SK-N-SH (cell line): ENCODE results near the gene FSTL5.

Experiments used
- EP300 ChIP-seq, 2 experiments: IDR thresholded peaks; 2 replicates each; pipeline versions ENCODE4 v1.4.0 to v1.6.1; 2012; ENCODE audit warnings: borderline replicate concordance in 1 of 2, low read depth in 1 of 2, low read length in 1 of 2
- EZH2phosphoT487 ChIP-seq: fragments of 200-600 bp; sonication (generic); IDR thresholded peaks from 2 replicates; pipeline ENCODE4 v1.6.1; 2017; ENCODE audit warnings: low read depth, mixed run types, mild to moderate bottlenecking, antibody characterized with exemption, moderate library complexity, borderline replicate concordance
- MEF2A ChIP-seq: IDR thresholded peaks from 2 replicates; pipeline ENCODE4 v1.4.0; 2012; ENCODE audit warnings: low read depth, borderline replicate concordance
- RCOR1 ChIP-seq: fragments of 150-350 bp; IDR thresholded peaks from 2 replicates; pipeline ENCODE4 v1.6.1; 2017; ENCODE audit warnings: antibody characterized with exemption, low read length
- RFX5 ChIP-seq: IDR thresholded peaks from 2 replicates; pipeline ENCODE4 v1.6.1; 2012; ENCODE audit warnings: mild to moderate bottlenecking, improper control_type of control experiment, low read length
- SMC3 ChIP-seq: IDR thresholded peaks from 2 replicates; pipeline ENCODE4 v1.6.1; 2012; ENCODE audit warnings: low read depth, low read length, improper control_type of control experiment
- TAF1 ChIP-seq: IDR thresholded peaks from 2 replicates; pipeline ENCODE4 v1.6.1; 2012; ENCODE audit warnings: low read depth, mild to moderate bottlenecking, low read length, moderate library complexity, borderline replicate concordance
- TF ChIP-seq, protein P1 (sequence below): fragments of 200-600 bp; sonication (generic); IDR thresholded peaks from 2 replicates; pipeline ENCODE4 v1.6.1; 2017; ENCODE audit warnings: antibody characterized with exemption, mild to moderate bottlenecking, moderate library complexity
- TF ChIP-seq, protein P2 (sequence below): IDR thresholded peaks from 2 replicates; pipeline ENCODE4 v1.6.1; 2012; ENCODE audit warnings: mild to moderate bottlenecking, low read depth, low read length, moderate library complexity
- TF ChIP-seq, protein P3 (sequence below): IDR thresholded peaks from 2 replicates; pipeline ENCODE4 v1.4.0; 2012; ENCODE audit warnings: low read depth, borderline replicate concordance
- TF ChIP-seq, protein P4 (sequence below): IDR thresholded peaks from 2 replicates; pipeline ENCODE4 v1.4.0; 2012; ENCODE audit warnings: low read depth
- TF ChIP-seq, protein P5 (sequence below): IDR thresholded peaks from 2 replicates; pipeline ENCODE4 v1.4.0; 2012; ENCODE audit warnings: low read depth, borderline replicate concordance

DNA sequence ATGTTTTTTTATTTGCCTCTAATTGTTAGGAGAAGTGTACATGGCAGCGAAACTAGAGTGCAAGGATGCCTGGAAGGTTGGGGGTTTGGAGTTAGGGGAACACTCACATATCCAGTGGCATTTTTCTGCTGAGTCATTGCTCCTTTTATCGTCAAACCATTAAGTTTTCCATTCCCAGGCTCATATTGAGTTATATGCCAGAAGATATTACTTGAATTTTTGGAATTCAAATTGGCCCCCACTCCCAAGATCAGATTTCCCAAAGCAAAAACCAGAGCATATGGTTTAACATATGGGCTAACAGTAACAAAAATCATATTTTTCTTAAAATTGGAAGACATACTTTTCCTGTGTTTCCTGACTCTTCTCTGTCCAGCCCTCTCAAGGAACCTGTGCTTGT lies 152.7 kb downstream of the FSTL5 start:
- TF ChIP-seq, protein P1, sequence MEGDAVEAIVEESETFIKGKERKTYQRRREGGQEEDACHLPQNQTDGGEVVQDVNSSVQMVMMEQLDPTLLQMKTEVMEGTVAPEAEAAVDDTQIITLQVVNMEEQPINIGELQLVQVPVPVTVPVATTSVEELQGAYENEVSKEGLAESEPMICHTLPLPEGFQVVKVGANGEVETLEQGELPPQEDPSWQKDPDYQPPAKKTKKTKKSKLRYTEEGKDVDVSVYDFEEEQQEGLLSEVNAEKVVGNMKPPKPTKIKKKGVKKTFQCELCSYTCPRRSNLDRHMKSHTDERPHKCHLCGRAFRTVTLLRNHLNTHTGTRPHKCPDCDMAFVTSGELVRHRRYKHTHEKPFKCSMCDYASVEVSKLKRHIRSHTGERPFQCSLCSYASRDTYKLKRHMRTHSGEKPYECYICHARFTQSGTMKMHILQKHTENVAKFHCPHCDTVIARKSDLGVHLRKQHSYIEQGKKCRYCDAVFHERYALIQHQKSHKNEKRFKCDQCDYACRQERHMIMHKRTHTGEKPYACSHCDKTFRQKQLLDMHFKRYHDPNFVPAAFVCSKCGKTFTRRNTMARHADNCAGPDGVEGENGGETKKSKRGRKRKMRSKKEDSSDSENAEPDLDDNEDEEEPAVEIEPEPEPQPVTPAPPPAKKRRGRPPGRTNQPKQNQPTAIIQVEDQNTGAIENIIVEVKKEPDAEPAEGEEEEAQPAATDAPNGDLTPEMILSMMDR = no peak
- TF ChIP-seq EP300 (IDR thresholded peaks at IDR 0.05; ENCODE audit: borderline replicate concordance in 1 of 2, low read depth in 1 of 2, low read length in 1 of 2) (no peak), EZH2phosphoT487 (no peak), RFX5 (no peak), TAF1 (no peak), MEF2A (no peak), RCOR1 (no peak), SMC3 (no peak)
- TF ChIP-seq, protein P2, sequence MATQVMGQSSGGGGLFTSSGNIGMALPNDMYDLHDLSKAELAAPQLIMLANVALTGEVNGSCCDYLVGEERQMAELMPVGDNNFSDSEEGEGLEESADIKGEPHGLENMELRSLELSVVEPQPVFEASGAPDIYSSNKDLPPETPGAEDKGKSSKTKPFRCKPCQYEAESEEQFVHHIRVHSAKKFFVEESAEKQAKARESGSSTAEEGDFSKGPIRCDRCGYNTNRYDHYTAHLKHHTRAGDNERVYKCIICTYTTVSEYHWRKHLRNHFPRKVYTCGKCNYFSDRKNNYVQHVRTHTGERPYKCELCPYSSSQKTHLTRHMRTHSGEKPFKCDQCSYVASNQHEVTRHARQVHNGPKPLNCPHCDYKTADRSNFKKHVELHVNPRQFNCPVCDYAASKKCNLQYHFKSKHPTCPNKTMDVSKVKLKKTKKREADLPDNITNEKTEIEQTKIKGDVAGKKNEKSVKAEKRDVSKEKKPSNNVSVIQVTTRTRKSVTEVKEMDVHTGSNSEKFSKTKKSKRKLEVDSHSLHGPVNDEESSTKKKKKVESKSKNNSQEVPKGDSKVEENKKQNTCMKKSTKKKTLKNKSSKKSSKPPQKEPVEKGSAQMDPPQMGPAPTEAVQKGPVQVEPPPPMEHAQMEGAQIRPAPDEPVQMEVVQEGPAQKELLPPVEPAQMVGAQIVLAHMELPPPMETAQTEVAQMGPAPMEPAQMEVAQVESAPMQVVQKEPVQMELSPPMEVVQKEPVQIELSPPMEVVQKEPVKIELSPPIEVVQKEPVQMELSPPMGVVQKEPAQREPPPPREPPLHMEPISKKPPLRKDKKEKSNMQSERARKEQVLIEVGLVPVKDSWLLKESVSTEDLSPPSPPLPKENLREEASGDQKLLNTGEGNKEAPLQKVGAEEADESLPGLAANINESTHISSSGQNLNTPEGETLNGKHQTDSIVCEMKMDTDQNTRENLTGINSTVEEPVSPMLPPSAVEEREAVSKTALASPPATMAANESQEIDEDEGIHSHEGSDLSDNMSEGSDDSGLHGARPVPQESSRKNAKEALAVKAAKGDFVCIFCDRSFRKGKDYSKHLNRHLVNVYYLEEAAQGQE = no peak
- TF ChIP-seq, protein P3, sequence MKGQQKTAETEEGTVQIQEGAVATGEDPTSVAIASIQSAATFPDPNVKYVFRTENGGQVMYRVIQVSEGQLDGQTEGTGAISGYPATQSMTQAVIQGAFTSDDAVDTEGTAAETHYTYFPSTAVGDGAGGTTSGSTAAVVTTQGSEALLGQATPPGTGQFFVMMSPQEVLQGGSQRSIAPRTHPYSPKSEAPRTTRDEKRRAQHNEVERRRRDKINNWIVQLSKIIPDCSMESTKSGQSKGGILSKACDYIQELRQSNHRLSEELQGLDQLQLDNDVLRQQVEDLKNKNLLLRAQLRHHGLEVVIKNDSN = no peak
- TF ChIP-seq, protein P4, sequence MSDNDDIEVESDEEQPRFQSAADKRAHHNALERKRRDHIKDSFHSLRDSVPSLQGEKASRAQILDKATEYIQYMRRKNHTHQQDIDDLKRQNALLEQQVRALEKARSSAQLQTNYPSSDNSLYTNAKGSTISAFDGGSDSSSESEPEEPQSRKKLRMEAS = no peak
- TF ChIP-seq, protein P5, sequence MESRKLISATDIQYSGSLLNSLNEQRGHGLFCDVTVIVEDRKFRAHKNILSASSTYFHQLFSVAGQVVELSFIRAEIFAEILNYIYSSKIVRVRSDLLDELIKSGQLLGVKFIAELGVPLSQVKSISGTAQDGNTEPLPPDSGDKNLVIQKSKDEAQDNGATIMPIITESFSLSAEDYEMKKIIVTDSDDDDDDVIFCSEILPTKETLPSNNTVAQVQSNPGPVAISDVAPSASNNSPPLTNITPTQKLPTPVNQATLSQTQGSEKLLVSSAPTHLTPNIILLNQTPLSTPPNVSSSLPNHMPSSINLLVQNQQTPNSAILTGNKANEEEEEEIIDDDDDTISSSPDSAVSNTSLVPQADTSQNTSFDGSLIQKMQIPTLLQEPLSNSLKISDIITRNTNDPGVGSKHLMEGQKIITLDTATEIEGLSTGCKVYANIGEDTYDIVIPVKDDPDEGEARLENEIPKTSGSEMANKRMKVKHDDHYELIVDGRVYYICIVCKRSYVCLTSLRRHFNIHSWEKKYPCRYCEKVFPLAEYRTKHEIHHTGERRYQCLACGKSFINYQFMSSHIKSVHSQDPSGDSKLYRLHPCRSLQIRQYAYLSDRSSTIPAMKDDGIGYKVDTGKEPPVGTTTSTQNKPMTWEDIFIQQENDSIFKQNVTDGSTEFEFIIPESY = no peak
